ENCODE measurements around the gene EXOC1. TPM values are rescaled to one million over a fixed set of nuclear protein-coding genes. Genes with fewer than 3 reads are reported as not detected.
A peak's percentile ranks its signal among the peaks of the same experiment; 100 is the strongest.

EXOC1 gene
- total RNA-seq = 31.8 and 33.3 TPM in 2 replicates
- long read RNA-seq, transcript EXOC1-202 (18 exons, 3,248 nt) = major isoform, 24 of 334 reads
- long read RNA-seq, partial matches to known transcripts = 74 of 334 reads
- long read RNA-seq, other reads (novel, unspliced or antisense) = 236 of 334 reads

GRCh38 chr4:55853484-55854046 lies at the start of gene EXOC1:
Gene EXOC1 (plus strand): TSS chr4:55853648. CDS start chr4:55858324, 4,676 bp downstream.
- Mint-ChIP-seq H3K27me3 (ENCODE audit: unreplicated experiment) (peaks cover 24% of the 10 kb centered on the region), H3K27ac (ENCODE audit: unreplicated experiment) (peak within 1 kb of the TSS; percentile 92), H3K36me3 (ENCODE audit: unreplicated experiment) (peaks cover 10% of the 10 kb centered on the region), H3K9me3 (ENCODE audit: unreplicated experiment) (no peaks in the 10 kb centered on the region), H3K4me1 (ENCODE audit: unreplicated experiment) (peaks cover 3% of the 10 kb centered on the region), H3K4me3 (ENCODE audit: unreplicated experiment) (no peak within 1 kb of the TSS)
- peak; percentile 99 for DNase-seq (ENCODE audit: extremely low spot score, unreplicated experiment)
- no peak for TF ChIP-seq CTCF (IDR thresholded peaks at IDR 0.05)

- H3K9me3 Mint-ChIP-seq (ENCODE audit: unreplicated experiment) = no peaks in the 10 kb centered on the region
- peaks cover 2% of the 10 kb centered on the region for H3K4me1 Mint-ChIP-seq (ENCODE audit: unreplicated experiment)
- no peak overlapping the region for H3K4me3 Mint-ChIP-seq (ENCODE audit: unreplicated experiment)
- no peak overlapping the region for H3K27ac Mint-ChIP-seq (ENCODE audit: unreplicated experiment)
- no peaks in the 10 kb centered on the region for H3K36me3 Mint-ChIP-seq (ENCODE audit: unreplicated experiment)
- no peak for DNase-seq (ENCODE audit: extremely low spot score, unreplicated experiment)
- H3K27me3 Mint-ChIP-seq (ENCODE audit: unreplicated experiment) = peaks cover 39% of the 10 kb centered on the region
- no peak for TF ChIP-seq CTCF (IDR thresholded peaks at IDR 0.05)
Observed at GRCh38 chr4:55807556-55807955, 45.9 kb upstream of the EXOC1 start.

GRCh38 chr4:55808186-55808585 lies 45.3 kb upstream of the EXOC1 start:
- no peak for DNase-seq (ENCODE audit: extremely low spot score, unreplicated experiment)
- H3K4me1 Mint-ChIP-seq (ENCODE audit: unreplicated experiment) = peaks cover 2% of the 10 kb centered on the region
- no peak overlapping the region for H3K4me3 Mint-ChIP-seq (ENCODE audit: unreplicated experiment)
- H3K9me3 Mint-ChIP-seq (ENCODE audit: unreplicated experiment) = no peaks in the 10 kb centered on the region
- no peak overlapping the region for H3K27ac Mint-ChIP-seq (ENCODE audit: unreplicated experiment)
- no peaks in the 10 kb centered on the region for H3K36me3 Mint-ChIP-seq (ENCODE audit: unreplicated experiment)
- no peak for TF ChIP-seq CTCF (IDR thresholded peaks at IDR 0.05)
- H3K27me3 Mint-ChIP-seq (ENCODE audit: unreplicated experiment) = peaks cover 45% of the 10 kb centered on the region

- H3K9me3 Mint-ChIP-seq (ENCODE audit: unreplicated experiment) = no peaks in the 10 kb centered on the region
- no peak for TF ChIP-seq CTCF (IDR thresholded peaks at IDR 0.05)
- H3K27ac Mint-ChIP-seq (ENCODE audit: unreplicated experiment) = no peak overlapping the region
- H3K27me3 Mint-ChIP-seq (ENCODE audit: unreplicated experiment) = peaks cover 45% of the 10 kb centered on the region
- DNase-seq (ENCODE audit: extremely low spot score, unreplicated experiment) = no peak
- peaks cover 2% of the 10 kb centered on the region for H3K4me1 Mint-ChIP-seq (ENCODE audit: unreplicated experiment)
- no peak overlapping the region for H3K4me3 Mint-ChIP-seq (ENCODE audit: unreplicated experiment)
- no peaks in the 10 kb centered on the region for H3K36me3 Mint-ChIP-seq (ENCODE audit: unreplicated experiment)
Observed at GRCh38 chr4:55808632-55809031, 44.8 kb upstream of the EXOC1 start.

- Mint-ChIP-seq H3K4me1 (ENCODE audit: unreplicated experiment) (peaks cover 6% of the 10 kb centered on the region), H3K27ac (ENCODE audit: unreplicated experiment) (no peak overlapping the region), H3K27me3 (ENCODE audit: unreplicated experiment) (peaks cover 52% of the 10 kb centered on the region), H3K36me3 (ENCODE audit: unreplicated experiment) (no peaks in the 10 kb centered on the region), H3K4me3 (ENCODE audit: unreplicated experiment) (no peak overlapping the region), H3K9me3 (ENCODE audit: unreplicated experiment) (no peaks in the 10 kb centered on the region)
- no peak for TF ChIP-seq CTCF (IDR thresholded peaks at IDR 0.05)
- DNase-seq (ENCODE audit: extremely low spot score, unreplicated experiment) = no peak
Observed at GRCh38 chr4:55817691-55818090, 35.8 kb upstream of the EXOC1 start.

Measured in osteocyte (in vitro differentiated cells).